OCI-LY3 (cell line): ENCODE results near the gene SRF.

Experiments used
- H2AFZ ChIP-seq: fragments of 200-600, 300-600 bp; shearing (Covaris generic); 2 replicates; pipeline ENCODE4 v1.6.0; 2014; ENCODE audit warnings: antibody characterized with exemption, low read depth, low read length
- H3K27ac ChIP-seq: fragments of 200-600, 300-600 bp; sonication (generic); 2 replicates; pipeline ENCODE4 v1.5.1; 2014; ENCODE audit warnings: mild to moderate bottlenecking, low read length, moderate library complexity, mixed read lengths
- H3K27me3 ChIP-seq: fragments of 200-600, 300-600 bp; sonication (generic); 2 replicates; pipeline ENCODE4 v1.6.1; 2014; ENCODE audit warnings: low read depth, low read length, mixed read lengths
- H3K36me3 ChIP-seq: fragments of 200-600, 300-600 bp; sonication (generic); replicated peaks from 2 replicates; pipeline ENCODE3; 2014; ENCODE audit warnings: low read depth, low read length, mixed read lengths
- H3K4me1 ChIP-seq: fragments of 300-600, 200-600 bp; sonication (generic); 2 replicates; pipeline ENCODE4 v1.6.1; 2014; ENCODE audit warnings: low read length, mixed read lengths
- H3K4me2 ChIP-seq: fragments of 200-600, 300-600 bp; sonication (generic); 2 replicates; pipeline ENCODE4 v1.6.1; 2014; ENCODE audit warnings: low read length, mixed read lengths
- H3K4me3 ChIP-seq: fragments of 300-600, 200-600 bp; sonication (generic); 2 replicates; pipeline ENCODE4 v1.5.1; 2014; ENCODE audit warnings: antibody characterized with exemption, mild to moderate bottlenecking, low read length, moderate library complexity
- H3K79me2 ChIP-seq: fragments of 300-600, 200-600 bp; shearing (Covaris generic); 2 replicates; pipeline ENCODE4 v1.6.1; 2014; ENCODE audit warnings: mild to moderate bottlenecking, low read length, mixed read lengths
- H3K9ac ChIP-seq: fragments of 300-600, 200-600 bp; shearing (Covaris generic); 2 replicates; pipeline ENCODE4 v1.6.0; 2014; ENCODE audit warnings: mild to moderate bottlenecking, low read length, moderate library complexity
- H3K9me3 ChIP-seq: fragments of 200-600, 300-600 bp; shearing (Covaris generic); 2 replicates; pipeline ENCODE4 v1.6.1; 2014; ENCODE audit warnings: low read length, mixed read lengths; ENCODE audit not compliant: insufficient read depth
- H4K20me1 ChIP-seq: fragments of 200-600, 300-600 bp; sonication (generic); 2 replicates; pipeline ENCODE4 v1.6.1; 2016; ENCODE audit warnings: low read length, mixed read lengths; ENCODE audit not compliant: insufficient read depth
- EZH2phosphoT487 ChIP-seq: fragments of 200-600 bp; shearing (Covaris generic); IDR thresholded peaks from 2 replicates; pipeline ENCODE4 v1.6.1; 2018; ENCODE audit warnings: antibody characterized with exemption, mixed run types, low read depth
- TF ChIP-seq, protein P1 (sequence below): fragments of 200-600, 300-600 bp; sonication (generic); IDR thresholded peaks from 2 replicates; pipeline ENCODE4 v1.5.1; 2014; ENCODE audit warnings: antibody characterized with exemption, low read length, low read depth

SRF gene

DNA sequence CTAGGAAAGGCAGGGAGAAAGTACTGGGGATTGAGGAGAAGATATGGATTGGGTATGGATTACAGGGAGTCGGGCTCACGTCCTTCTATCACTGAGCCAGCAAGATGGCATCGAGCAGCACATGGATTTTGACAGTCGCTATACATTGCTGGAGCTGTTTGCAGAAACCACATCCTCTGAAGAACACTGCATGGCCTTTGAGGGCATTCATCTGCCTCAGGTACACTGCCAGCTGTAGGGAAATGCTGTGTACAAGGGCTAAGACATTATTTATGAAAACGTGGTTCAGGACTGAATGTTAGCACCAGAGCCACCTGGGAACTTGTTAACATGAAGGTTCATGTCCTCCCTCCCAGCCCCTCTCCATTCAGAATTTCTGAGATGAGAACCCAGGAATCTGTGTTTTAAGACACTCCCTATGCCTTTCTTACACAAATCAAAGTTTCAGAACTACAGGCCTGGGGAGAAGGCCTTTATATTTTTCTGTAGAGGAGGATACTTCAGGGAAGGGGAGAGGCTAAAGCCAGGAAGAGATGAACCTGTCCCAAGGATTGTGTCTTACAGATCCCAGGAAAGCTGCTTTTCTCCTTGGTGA lies 14.4 kb downstream of the SRF start:
- Histone ChIP-seq H2AFZ (no peak overlapping the region), H3K4me3 (no peak overlapping the region), H3K4me2 (no peak overlapping the region), H3K9me3 (no peaks in the 10 kb centered on the region), H3K36me3 (peaks cover 39% of the 10 kb centered on the region), H3K27me3 (no peaks in the 10 kb centered on the region), H3K9ac (no peak overlapping the region), H3K79me2 (peaks cover 13% of the 10 kb centered on the region), H3K4me1 (peaks cover 12% of the 10 kb centered on the region), H4K20me1 (no peaks in the 10 kb centered on the region), H3K27ac (no peak overlapping the region)
- TF ChIP-seq EZH2phosphoT487, result no peak
- TF ChIP-seq, protein P1, sequence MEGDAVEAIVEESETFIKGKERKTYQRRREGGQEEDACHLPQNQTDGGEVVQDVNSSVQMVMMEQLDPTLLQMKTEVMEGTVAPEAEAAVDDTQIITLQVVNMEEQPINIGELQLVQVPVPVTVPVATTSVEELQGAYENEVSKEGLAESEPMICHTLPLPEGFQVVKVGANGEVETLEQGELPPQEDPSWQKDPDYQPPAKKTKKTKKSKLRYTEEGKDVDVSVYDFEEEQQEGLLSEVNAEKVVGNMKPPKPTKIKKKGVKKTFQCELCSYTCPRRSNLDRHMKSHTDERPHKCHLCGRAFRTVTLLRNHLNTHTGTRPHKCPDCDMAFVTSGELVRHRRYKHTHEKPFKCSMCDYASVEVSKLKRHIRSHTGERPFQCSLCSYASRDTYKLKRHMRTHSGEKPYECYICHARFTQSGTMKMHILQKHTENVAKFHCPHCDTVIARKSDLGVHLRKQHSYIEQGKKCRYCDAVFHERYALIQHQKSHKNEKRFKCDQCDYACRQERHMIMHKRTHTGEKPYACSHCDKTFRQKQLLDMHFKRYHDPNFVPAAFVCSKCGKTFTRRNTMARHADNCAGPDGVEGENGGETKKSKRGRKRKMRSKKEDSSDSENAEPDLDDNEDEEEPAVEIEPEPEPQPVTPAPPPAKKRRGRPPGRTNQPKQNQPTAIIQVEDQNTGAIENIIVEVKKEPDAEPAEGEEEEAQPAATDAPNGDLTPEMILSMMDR, result no peak

DNA sequence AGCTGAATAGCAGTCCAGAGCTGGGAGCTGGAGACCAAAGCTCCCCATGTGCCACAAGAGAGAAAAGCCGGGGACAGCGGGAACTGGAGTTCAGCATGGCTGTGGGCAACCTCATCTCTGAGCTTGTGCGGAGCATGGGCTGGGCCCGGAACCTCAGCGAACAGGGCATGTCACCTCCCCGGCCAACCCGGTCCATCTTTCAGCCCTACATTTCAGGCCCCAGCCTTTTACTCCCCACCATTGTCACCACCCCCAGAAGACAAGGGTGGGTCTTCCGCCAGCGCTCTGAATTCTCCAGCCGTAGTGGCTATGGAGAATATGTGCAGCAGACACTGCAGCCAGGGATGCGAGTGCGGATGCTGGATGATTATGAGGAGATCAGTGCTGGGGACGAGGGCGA lies 14.9 kb downstream of the SRF start:
- Histone ChIP-seq H2AFZ (no peak overlapping the region), H3K79me2 (peaks cover 13% of the 10 kb centered on the region), H3K4me2 (no peak overlapping the region), H3K9me3 (no peaks in the 10 kb centered on the region), H3K4me1 (peaks cover 12% of the 10 kb centered on the region), H3K27ac (no peak overlapping the region), H3K27me3 (no peaks in the 10 kb centered on the region), H3K4me3 (no peak overlapping the region), H3K36me3 (peaks cover 37% of the 10 kb centered on the region), H4K20me1 (no peaks in the 10 kb centered on the region), H3K9ac (no peak overlapping the region)
- TF ChIP-seq, protein P1, result no peak
- TF ChIP-seq EZH2phosphoT487, result no peak

GRCh38 chr6:43186706-43187105 lies 15.6 kb downstream of the SRF start:
- H3K27ac ChIP-seq, result no peak overlapping the region
- H3K4me2 ChIP-seq, result no peak overlapping the region
- no peaks in the 10 kb centered on the region for H4K20me1 ChIP-seq
- H3K9ac ChIP-seq, result no peak overlapping the region
- H3K79me2 ChIP-seq, result peaks cover 13% of the 10 kb centered on the region
- no peak overlapping the region for H2AFZ ChIP-seq
- TF ChIP-seq EZH2phosphoT487, result no peak
- TF ChIP-seq, protein P1, result no peak
- H3K4me3 ChIP-seq, result no peak overlapping the region
- H3K9me3 ChIP-seq, result no peaks in the 10 kb centered on the region
- H3K4me1 ChIP-seq, result peaks cover 8% of the 10 kb centered on the region
- H3K36me3 ChIP-seq, result peaks cover 35% of the 10 kb centered on the region
- H3K27me3 ChIP-seq, result no peaks in the 10 kb centered on the region

- Histone ChIP-seq H3K27me3 (no peaks in the 10 kb centered on the region), H3K36me3 (peaks cover 35% of the 10 kb centered on the region), H3K9ac (no peak overlapping the region), H3K27ac (no peak overlapping the region), H3K79me2 (peaks cover 7% of the 10 kb centered on the region; the same call in 1 of the 2 replicates), H3K4me3 (no peak overlapping the region), H3K9me3 (no peaks in the 10 kb centered on the region), H4K20me1 (no peaks in the 10 kb centered on the region), H3K4me1 (peaks cover 5% of the 10 kb centered on the region), H2AFZ (no peak overlapping the region), H3K4me2 (no peak overlapping the region)
- TF ChIP-seq, protein P1, result no peak
- no peak for TF ChIP-seq EZH2phosphoT487
Observed at GRCh38 chr6:43187821-43188220, 16.8 kb downstream of the SRF start.
